HT1080 (cell line): ENCODE measurements around the gene LHX5. TPM values are rescaled to one million over a fixed set of nuclear protein-coding genes. Genes with fewer than 3 reads are reported as not detected.

Experiments
- DNase-seq: peaks from one replicate; pipeline ENCODE4 v3.0.0-alpha.2; 2015; ENCODE audit warnings: low read depth
- total RNA-seq: library from RNA; depleted of rRNA; stranded (reverse); fragments of >200 nt; shearing (Covaris generic); gene quantifications from 2 replicates; pipeline ENCODE4 v1.2.3, GENCODE V29; 2014

LHX5 gene
- total RNA-seq, 1 experiment from 2014 or later, result not detected

GRCh38 chr12:113478351-113479011, 6.8 kb upstream of the LHX5 start:
- no peak for DNase-seq

GRCh38 chr12:113477842-113478215, 6.2 kb upstream of the LHX5 start:
- DNase-seq, result no peak

- no peak for DNase-seq
Measured at GRCh38 chr12:113477171-113477841, 5.6 kb upstream of the LHX5 start.

- no peak for DNase-seq
Measured at GRCh38 chr12:113476176-113476986, 4.7 kb upstream of the LHX5 start.

- DNase-seq, result no peak
Measured at GRCh38 chr12:113475451-113476175, 3.9 kb upstream of the LHX5 start.

GRCh38 chr12:113474635-113475436, 3.2 kb upstream of the LHX5 start:
- no peak for DNase-seq

GRCh38 chr12:113473942-113474341, 2.3 kb upstream of the LHX5 start:
- no peak for DNase-seq

- no peak for DNase-seq
Measured at GRCh38 chr12:113473400-113473799, 1.7 kb upstream of the LHX5 start.

GRCh38 chr12:113472191-113473121, 785 bp upstream of the LHX5 start:
- no peak for DNase-seq

- DNase-seq, result no peak
Measured at GRCh38 chr12:113470871-113471618, 626 bp downstream of the LHX5 start.

GRCh38 chr12:113469949-113470743, 1.5 kb downstream of the LHX5 start:
- DNase-seq, result no peak

- no peak for DNase-seq
Measured at GRCh38 chr12:113469224-113469948, 2.3 kb downstream of the LHX5 start.

- no peak for DNase-seq
Measured at GRCh38 chr12:113468365-113469223, 3.1 kb downstream of the LHX5 start.

- DNase-seq, result no peak
Measured at GRCh38 chr12:113467502-113468364, 3.9 kb downstream of the LHX5 start.

- no peak for DNase-seq
Measured at GRCh38 chr12:113467142-113467501, 4.5 kb downstream of the LHX5 start.
